GM18511 (cell line): ENCODE measurements around the gene ACAA2.

Experiments
- ATAC-seq: cut with Tn5 transposase; IDR thresholded peaks from one replicate; pipeline ENCODE4 v1.9.1; 2021; ENCODE audit warnings: mild to moderate bottlenecking, moderate library complexity; ENCODE audit not compliant: unreplicated experiment

ACAA2 gene

DNA sequence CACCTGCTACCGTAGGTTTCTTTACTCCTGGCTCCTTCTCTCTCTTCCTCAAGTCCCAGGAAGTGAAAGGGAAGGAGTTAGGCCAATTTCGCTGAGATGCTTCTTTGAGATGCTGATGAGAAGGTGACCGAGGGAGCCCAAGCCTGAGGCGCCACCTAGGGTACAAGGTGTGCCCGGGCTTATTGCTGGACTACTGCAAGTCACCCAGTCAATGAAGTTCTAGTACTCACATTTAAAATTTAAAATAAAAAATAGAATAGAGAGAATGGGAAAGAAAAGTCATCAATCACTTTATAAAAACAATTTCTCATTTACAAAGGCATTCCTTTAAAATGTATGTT lies 45.3 kb downstream of the ACAA2 start:
- no peak for ATAC-seq

DNA sequence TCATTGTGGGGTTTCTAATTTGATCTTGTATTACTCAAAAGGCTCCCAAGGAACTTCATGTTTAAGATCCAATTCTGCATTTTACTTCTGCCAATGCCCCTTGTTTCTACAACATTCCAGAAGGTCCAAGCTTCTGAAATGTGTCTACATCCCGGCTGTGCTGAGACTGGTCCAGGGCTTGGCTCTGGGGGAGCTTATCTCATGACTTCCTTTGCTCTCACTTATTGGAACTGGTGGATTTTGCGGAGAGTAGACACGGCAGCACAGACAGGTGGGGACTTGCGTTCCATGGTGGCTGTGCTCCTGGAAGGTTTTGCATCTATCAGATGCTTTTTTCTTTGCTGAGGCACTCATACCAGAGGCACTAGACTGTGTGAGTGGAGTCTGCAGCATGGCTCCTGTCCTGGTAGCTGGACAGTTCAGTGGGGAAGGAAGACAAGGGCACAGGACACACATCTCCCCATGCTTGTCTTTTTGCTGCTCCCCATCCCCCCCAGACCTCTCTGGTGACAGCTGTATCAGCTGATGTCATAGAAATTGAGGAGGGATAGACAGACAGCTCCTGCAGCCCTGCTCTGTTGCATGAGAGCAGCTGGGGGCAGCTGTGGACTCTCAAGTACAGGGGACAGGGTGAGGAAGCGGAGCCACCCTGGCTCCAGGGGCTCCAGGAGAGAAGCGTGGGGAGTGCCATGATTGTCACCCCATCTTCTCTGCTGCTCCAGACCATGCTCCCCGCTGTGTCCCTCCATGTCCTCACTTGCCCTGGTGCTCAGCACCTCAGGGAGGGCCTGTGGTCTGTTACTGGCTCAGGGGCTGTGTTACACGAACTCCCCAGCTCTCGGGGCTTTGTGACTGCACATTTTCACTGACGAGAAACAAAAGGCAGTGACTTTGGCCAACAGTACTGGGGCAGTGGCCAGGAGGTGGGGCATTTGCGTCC lies 46.0 kb downstream of the ACAA2 start:
- ATAC-seq: no peak

DNA sequence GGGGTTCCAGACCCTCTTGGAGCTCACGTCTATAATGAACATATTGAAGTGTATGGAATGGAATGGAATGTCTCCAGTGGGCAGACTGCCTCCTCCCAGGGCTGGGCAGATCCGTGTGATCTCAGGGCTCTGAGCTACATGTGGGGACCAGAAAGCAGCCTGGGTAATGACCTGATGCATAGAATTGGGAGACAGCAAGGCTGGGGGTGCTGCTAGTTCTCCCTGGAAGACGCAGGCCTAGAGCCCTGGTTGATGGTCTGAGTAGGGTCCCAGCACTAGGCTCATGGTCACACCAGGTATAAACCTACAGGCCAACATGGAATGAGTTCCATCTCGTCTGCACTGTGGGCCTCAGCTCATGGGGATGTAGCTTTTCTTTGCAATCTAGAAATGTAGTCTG lies 46.7 kb downstream of the ACAA2 start:
- ATAC-seq: no peak

DNA sequence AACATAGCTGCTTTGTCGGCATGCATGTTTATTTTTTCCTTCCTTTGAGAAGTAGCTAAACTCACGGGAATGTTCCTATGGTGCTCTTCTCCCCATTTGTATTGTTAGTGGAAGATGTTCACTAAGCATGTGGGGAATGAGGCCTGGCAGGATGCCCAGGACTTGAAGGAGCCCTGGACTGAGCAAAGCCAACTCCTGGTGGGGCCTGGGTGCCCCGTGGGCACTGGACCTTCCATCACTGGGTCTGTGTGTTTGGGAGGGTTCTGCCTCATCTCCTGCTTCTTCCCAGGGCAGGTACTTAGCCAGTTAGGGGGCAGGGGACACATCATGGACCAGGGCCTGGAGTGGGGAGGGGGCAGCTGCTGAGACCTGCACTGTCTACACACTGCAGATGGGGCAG lies 49.3 kb downstream of the ACAA2 start:
- no peak for ATAC-seq

- ATAC-seq: no peak
Measured at GRCh38 chr18:49763590-49763989, 49.7 kb downstream of the ACAA2 start.

DNA sequence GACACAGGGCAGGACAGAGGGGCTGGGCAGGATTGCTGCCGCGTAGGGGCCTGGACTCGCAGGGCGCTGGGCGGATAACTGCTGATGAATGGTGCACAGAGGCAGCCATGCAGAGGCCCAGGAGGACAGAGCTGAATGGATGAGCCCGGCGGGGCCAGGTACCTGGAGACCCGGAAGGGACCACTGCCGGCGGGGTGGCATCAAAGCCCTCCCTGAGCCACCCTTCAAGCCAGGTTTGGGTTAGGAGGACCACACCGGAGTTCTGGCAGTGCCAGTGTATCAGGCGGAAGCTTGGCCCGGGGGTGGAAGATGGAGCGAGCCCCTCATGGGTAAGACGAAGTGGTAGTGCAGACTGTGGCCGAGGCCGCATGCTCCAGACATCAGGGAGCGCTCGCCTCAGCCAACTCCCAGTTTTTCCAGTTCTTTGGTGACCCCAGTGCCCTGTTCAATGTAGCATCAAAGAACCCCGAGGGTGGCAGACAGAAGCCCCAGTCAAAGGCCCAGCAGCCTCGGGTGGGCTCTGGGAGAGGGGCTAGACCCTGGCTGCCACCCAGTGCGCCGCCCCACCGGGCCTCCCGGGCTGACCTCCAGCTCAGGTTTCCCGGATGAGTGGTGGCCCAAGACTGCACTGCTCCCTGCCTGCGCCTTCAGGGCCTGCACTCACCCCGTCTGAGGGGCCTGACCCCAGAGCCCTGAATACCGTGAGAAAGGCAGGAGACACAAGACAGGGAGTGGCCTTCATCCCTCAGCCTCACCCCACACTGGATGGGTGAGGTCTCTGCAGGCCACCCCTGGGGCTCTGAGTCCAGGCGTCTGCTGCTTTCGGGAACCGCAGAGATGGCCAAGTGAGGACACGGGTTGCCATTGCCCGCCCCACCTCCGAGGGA lies 50.9 kb downstream of the ACAA2 start:
- no peak for ATAC-seq

GRCh38 chr18:49761771-49762170 lies 51.6 kb downstream of the ACAA2 start:
- ATAC-seq: no peak

DNA sequence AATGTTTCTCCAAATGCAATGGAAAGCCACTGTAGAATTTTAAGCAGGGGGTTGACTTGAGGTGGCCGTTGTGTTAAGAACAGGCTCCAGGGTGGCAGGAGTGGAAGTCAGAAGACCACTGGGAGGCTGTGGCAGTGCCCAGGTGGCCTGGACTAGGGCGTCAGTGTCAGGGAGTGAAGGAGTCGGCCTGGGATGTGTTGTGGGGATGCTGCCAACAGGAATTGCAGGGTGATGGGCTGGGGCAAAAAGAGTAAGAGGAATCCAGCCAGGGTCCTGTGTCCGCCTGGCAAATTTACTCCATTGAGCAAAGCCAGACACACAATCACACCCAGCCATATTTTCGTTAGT lies 55.1 kb downstream of the ACAA2 start:
- no peak for ATAC-seq

GRCh38 chr18:49757513-49758262 lies 55.6 kb downstream of the ACAA2 start:
- no peak for ATAC-seq

DNA sequence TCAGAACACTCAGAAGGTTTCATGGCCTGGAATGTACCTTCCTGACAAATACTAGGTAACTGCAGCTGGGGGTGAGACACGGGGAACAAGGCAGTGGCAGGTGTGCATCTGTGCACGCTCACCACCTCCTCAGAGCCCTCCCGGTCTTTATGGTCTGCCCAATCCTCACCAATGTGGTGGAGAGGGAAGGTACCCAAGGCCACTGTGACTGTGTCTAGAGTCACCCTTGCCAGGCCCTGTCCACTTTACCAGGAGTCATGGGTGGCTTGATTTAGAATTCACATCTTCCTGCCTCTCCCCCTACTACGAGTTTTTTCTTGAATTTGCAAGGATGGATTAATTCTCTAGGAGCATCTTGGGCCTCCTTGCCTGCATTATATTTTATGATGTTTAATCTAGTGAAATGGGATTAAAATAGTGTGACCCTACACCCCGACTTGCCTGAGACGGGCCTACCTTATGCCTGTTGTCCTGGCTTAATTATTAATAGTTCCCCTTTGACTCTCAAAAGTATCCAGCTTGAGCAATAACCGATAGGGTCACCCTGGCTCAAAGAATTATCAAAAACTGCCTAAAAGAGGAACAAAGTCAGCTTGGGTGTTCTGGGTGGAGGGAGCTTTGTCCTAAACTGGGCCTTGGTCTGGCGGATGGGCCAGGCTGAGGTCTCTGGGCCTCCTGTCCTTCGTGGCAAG lies 56.5 kb downstream of the ACAA2 start:
- ATAC-seq: no peak

- ATAC-seq: no peak
Measured at GRCh38 chr18:49756135-49756534, 57.2 kb downstream of the ACAA2 start.

GRCh38 chr18:49755489-49755888 lies 57.8 kb downstream of the ACAA2 start:
- ATAC-seq: no peak

DNA sequence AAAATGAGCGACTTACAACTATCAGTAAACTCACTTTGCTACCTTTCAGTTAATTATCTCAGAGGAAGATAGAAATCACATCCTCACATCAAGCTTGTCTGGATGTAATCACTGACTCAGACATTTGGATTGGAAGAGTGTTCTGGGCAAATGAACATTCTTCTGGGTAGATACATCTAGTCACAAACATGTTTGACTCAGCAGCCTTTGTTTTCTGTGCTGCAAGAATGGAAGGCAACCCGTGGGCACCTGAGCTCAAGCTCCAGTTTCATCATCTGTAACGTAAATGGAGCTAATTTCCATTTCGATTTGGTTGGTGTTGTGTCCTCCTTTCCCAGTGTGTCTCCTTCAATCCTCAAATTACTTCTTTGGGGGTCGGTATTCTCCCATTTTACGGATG lies 58.5 kb downstream of the ACAA2 start:
- no peak for ATAC-seq

- ATAC-seq: no peak
Measured at GRCh38 chr18:49753643-49754042, 59.7 kb downstream of the ACAA2 start.

DNA sequence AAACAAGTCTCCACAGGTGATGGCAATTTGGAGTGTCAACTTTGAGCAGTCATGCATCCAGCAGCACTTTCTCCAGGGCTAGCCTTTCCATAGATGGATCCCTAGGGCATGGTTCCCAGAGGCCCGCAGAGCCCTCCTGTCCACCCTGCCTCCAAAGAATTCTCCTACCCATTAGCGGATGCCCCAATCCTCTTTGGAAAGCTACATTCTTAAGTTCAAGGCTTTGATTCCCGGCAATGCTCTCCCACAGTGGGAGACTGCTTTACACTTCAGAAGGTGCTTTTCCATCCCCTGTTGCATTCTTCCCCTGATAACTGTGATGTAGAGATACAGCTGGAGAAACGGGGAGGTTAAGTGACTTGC lies 61.3 kb downstream of the ACAA2 start:
- ATAC-seq: no peak

GRCh38 chr18:49751427-49752094 lies 61.8 kb downstream of the ACAA2 start:
- ATAC-seq: no peak

DNA sequence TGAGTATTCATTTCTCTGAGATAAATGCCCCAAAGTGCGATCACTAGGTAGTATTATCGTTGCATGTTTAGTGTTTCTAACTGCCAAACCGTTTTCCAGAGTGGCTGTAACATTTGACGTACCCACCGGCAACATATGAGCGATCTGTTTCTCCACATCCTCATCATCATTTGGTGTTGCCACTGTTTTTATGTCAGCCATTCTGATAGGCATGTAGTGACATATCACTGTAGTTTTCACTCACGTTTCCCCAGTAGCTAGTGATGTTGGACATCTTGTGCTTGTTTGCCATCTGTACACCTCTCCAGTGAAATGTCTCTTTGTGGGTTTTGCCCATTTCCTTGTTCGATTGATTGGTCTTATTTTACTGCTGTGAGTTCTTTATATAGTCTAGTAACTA lies 63.8 kb downstream of the ACAA2 start:
- no peak for ATAC-seq

DNA sequence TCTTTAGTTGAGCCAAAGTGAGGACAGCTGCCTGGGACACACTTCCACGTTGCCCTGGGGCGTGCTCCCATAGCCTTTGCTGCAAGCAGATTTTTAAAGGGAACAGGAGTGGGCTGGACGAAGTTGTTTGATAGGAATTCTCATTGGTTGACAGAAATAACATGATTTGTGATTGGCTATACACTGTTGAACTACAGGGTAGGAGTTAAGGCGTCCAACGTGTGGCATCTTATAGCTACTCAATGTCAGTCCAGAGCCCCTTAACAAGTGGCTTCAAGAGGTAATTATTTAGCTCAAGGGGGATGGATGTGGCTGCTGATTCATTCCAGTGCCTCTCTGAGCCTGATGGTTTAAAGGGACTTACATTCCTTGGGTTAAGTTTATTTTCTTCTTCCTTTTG lies 65.5 kb downstream of the ACAA2 start:
- ATAC-seq: no peak

GRCh38 chr18:49745045-49746014 lies 68.0 kb downstream of the ACAA2 start:
- no peak for ATAC-seq
